ENCODE data around the gene ROS1.
"Not testable (repeated sequence)": the region's sequence is repeated elsewhere in the genome, so short reads cannot be mapped to it uniquely, and the experiment has no call there.

The ROS1 gene

DNA sequence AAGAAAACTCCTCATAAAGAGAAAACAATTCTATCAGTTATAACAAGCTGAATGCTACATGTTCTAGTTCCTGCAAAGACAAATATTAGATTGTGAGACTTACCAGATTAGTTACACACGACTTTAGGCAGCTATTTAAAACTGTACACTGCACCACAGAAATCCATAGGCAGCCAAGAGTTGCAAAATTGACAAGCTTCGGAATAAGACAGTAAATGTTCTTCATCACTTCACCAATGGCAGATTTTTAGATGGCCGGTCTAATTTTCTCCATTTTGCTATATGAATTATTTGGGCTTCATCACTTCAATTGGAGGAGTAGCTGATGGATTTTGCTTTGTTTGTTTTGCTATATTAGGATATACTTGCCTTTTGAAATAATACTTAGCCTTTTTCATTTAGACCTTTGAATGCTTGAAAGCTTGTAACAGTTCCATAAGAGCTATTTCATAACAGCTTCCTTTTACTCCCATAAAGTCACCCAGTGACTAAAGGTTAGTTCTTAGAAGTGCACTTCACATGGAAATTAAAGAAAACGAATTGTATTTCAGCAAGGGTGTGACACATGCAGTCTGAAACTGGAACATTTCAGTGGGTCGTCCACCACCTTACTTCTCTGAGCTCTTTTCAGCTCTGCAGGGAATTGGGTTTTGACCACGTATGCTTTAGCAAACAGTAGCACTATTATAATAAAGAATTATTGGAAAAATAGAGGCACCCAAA is at the start of gene ROS1:
Gene ROS1, minus strand, starts transcription at position 512 of the 723 bp plus-strand sequence. Its CDS starts 286 bp downstream, at position 226.
- no peak for DNase-seq

DNA sequence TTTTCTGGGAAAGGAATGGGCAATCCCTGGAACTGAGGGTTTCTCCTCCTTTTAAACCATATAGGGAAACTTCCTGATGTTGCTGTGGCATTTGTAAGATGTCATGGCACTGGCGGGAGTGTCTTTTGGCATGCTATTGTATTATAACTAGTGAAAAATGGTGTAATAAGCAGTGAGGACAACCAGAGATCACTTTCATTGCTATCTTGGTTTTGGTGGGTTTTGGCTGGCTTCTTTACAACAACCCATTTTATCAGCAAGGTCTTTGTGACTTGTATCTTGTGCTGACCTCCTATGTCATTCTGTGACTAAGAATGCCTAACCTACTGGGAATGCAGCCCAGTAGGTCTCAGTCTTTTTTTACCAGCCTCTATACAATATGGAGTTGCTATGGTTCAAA is 47.7 kb upstream of the ROS1 start:
- DNase-seq, result no peak

- DNase-seq, result no peak
Observed at GRCh38 chr6:117472667-117473066, 46.9 kb upstream of the ROS1 start.

- no peak for DNase-seq
Observed at GRCh38 chr6:117469791-117470190, 44.0 kb upstream of the ROS1 start.

- DNase-seq, result no peak
Observed at GRCh38 chr6:117469356-117469755, 43.6 kb upstream of the ROS1 start.

DNA sequence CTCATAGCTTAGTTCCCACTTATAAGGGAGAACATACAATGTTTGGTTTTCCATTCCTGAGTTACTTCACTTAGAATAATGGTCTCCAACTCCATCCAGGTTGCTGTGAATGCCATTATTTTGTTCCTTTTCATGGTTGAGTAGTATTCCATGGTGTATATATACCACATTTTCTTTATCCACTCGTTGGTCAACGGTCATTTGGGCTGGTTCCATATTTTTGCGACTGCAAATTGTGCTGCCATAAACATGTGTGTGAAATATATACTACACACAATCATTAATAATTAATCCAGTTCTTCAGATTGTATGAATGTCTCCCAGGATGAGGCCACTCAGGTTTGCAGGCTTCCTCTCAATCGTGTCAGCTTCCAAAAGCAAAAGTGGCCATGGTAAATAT is 42.8 kb upstream of the ROS1 start:
- not testable (repeated sequence) for DNase-seq

DNA sequence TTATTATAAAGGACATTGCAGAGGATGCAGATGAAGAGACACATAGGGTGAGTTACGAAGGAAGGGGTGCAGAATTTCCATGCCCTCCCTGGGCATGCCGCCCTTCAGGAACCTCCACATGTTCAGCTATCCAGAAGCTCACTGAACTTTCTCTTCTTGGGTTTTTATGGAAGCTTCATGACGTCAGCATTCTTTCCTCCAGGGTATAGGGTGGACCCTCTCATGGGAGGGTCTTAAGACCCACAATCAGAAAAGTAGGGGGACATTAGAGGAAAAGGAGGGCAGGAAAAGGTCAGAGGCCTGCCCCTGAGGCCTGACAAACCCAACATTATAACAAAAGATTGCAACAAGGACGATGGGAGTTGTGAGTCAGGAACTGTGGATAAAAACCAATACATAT is 42.1 kb upstream of the ROS1 start:
- DNase-seq, result no peak

DNA sequence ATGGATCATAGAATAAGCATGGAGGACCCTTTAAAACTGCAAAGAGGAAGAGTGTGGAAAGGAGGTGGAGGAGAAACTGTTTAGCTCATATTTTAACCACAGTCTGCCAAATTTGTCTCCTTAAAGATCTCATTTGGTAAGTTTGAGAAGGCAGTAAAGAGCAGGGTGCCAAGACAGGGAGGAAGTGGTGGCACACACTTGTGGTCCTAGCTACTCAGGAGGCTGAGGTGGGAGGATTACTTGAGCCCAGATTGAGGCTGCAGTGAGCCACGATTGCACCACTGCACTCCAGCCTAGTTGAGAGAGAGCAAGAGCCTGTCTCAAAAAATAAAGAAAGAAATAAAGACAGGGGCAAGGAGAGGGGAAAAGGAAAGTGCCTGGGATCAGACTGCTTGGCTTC is 39.9 kb upstream of the ROS1 start:
- no peak for DNase-seq

DNA sequence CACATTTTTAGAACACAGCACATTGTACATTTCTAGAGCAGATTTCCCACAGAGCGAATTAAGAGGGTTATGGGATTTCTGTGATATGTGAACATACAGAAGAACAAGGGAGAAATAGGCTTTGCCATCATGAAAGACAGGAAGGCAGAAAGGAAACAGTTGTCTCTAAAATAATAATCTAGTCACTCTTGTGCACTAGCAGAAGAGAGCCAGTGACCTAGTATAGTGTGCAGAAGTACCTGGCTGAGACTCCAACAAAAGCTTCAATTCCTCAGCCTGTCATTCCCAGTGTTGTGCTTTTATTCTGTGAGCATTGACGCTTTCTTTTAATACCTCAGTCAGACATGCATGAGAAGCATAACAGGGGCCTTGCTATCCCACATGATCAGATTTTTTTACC is 39.0 kb upstream of the ROS1 start:
- DNase-seq, result no peak

DNA sequence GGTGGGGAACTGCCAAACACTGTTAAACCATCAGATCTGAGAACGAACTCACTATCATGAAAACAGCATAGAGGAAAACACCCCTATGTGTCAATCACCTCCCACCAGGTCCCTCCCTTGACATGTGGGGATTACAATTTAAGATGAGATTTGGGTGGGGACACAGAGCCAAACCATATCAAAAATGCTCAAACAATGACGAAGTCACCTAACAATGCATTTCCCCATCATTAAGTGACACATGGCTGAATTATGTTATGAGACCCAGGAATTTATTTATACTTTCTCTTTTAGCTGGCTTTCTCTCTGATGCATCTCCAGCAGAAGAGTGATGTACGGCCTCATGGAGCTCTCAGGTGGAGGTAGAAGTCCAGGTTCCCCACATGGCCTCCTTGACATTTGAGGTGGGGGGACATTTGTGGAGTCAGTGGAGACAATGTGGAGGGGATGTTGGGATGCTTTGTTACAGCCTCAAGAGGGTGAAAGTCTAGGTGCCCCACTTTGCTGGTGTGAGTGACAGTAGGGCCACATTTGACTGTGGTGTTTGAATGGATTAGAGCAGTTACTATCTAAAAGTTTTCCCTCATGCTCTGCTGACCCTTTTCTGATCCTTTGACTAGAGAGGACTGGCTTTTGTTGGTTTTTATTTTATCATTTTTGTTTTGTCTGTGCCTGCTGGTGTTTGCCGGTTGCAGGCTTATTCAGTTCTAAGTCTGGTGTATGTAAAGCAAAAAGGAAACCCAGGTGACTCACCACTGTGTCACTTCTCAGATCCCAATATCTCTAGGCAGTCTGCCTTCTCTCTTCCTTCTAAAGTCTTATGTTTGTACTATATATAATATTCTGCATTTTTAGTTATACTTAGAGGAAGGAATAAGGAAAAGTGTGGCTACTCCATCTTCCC is 38.3 kb upstream of the ROS1 start:
- no peak for DNase-seq

DNA sequence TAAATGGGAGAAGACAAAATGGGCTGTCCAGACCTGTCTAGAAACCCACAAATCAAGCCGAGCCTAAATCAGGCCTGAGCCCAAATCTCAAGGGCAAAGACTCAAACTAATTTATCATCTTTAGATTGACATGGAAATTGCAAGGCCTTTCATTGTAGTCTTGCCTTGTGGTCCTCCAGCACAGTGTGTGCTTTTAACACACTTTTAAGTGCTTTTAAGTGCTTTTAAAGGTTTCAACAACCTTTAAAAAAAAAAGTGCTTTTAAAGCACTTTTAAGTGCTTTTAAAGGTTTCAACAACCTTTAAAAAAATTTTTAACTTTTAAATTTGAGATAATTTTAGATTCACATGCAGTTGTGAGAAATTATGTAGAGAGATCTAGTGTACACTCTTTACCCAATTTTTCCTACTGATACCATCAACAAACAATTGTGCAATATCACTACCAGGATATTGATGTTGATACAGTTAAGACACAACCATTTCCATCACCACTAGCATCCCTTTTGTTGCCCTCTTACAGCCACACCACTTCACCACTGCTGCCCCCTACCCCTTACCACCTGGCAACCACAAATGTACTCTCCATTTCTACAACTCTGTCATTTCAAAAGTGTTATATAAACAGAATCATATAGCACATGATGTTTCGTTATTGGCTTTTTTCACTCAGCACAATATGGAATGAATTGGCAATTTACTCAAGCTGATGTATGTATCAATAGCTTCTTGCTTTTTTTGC is 33.6 kb upstream of the ROS1 start:
- DNase-seq, result no peak

DNA sequence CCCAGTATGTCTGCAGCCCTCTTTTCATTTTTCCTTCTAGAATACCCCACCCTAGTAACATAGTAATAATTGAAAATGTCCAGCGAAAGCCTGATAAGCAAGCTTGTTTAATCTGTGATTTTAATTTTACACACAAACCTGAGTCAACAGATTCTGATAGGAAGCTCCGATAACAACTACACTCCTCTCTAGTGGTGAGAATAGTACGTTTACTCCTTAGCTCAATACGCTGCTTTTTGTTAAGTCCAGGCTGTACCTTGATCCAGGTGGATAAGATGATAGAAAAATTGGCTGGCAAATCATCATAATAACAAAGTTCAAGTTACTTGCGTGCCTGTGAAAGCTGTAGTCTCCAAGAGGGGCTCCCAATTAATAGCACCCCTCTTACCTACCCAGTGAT is 31.3 kb upstream of the ROS1 start:
- DNase-seq, result no peak

DNA sequence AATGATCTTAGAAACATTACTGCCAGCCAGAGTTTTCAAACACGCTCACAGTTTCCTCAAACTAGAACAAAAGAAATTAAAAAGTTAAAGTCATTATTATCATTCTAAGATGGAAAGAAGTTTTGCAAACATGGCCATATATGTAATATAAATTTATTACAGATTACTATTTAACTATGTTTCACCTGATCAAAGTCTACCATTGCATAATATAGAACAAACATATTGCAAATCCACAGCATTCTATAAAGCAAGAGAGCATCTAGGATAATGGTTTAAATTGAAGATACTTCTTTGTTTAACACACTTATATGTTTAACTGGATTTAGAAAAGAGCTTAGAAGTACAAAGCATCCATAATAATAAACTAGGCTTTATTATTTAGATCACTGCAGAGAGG is 30.5 kb upstream of the ROS1 start:
- no peak for DNase-seq

DNA sequence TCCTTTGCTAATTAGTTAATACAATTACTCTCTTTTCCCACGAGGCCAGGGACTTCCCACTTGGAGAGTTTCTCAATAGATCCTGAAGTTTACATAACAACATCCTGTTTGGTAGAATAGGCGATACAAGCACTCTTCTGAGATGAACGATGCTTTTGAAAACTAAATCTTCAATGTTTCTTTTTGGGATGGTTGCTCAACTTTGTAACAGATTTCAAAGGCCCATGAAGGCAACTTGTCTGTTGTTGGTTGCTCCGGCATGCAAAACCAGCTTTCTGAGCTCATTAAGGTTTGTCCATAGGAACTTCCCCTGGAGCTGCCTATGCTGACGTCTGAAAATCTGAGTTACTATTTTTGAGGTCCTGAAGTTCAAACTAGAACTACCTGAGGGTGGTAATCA is 25.9 kb upstream of the ROS1 start:
- DNase-seq, result no peak

GRCh38 chr6:117449549-117450439 is 24.1 kb upstream of the ROS1 start:
- DNase-seq, result peak; percentile 55

DNA sequence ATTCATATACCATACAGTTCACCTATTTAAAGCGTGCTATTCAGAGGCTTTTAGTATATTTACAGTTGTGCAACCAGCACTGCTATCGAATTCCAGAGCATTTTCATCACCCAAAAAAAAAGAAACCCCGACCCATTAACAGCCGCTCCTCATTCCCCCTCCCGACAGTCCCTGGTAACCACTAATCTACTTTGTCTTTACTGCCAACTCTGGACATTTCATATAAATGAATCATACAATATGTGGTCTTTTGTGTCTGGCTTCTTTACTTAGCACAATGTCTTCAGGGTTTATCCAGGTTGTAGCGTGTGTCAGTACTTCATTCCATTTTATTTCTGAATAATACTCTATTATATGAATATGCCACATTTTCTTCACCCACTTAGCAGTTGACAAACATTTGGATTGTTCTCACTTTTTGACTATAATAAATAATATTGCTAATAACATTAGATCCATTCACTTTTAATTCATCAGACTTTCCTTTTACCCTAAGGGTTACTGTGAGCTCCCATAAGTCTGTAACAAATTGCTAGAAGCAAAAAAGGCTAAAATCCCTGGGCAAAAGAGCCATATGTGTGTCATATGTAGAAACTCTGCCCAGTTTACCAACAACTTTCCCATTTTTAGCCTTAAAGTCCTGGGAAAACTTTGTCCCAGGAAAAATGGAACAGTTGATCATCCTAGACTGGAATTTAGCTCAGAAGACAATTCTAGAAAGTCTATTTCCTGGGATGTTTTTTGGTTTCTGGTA is 23.2 kb upstream of the ROS1 start:
- DNase-seq, result no peak

GRCh38 chr6:117448011-117448410 is 22.3 kb upstream of the ROS1 start:
- no peak for DNase-seq

GRCh38 chr6:117446861-117447260 is 21.1 kb upstream of the ROS1 start:
- no peak for DNase-seq

- DNase-seq, result no peak
Observed at GRCh38 chr6:117444600-117444999, 18.9 kb upstream of the ROS1 start.

DNA sequence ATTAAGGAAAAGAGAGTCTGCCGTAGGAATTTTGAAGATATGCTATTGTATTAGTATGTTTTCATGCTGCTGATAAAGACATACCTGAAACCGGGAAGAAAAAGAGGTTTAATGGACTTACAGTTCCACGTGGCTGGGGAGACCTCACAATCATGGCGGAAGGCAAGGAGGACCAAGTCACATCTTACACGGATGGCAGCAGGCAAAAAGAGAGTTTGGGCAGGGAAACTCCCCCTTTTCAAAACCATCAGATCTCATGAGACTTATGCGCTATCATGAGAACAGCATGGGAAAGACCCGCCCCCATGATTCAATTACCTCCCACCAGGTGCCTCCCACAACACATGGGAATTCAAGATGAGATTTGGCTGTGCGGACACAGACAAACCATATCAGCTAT is 16.6 kb upstream of the ROS1 start:
- DNase-seq, result not testable (repeated sequence)

GRCh38 chr6:117441824-117442264 is 16.1 kb upstream of the ROS1 start:
- DNase-seq, result no peak

All from activated naive CD4-positive, alpha-beta T cell treated with Interleukin-2 at 50 U/mL for 16 hours (primary cell).